Hematopoietic multipotent progenitor cell treated with erythropoietin and hydrocortisone succinate and interleukin-3 and kit ligand, for 8 days (in vitro differentiated cells): Measurements from ENCODE around the gene ZBTB44.

Experiments used
- DNase-seq: peaks from one replicate; pipeline ENCODE4 v3.0.0-alpha.2; 2015

The ZBTB44 gene

DNA sequence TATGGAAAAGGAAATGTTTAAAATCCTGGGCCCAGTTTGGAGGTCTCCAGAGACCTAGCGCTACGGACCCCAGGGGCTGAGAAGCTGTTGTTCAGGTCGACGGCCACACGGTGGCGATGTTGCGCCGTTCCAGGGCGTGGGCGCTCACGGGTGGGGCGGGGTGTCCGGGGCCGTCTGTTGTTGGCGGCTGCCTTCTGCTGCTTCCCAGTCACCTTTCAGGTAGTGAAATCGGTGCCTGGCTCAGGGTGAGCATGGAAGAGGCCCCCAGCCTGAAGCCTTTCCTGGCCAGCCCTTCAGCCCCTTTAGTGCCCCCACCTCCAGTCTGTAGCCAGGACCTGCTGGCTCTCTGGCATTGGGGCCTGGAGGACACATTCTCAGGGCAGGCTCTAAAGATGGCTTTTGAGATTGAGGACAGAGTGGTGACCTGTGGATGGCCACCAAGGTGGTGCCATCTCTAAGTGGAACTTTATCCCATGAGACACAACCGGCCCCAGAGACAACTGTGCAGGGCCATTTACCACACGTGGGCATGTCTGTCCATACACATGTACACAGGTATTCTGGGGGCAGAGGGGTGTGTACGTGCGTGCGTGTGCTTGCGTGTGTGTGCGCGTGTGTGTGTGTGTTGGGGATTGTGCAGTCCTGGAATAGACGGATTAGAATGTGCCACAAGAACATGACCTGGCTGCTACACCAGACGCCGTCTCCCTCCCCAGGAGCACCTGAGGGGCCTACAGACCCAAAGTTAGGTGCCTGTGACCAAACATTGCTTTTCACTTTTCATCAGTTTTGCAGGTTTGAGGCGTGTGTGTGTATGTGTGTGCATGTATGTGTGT, 101.4 kb downstream of the ZBTB44 start:
- peak; percentile 45 for DNase-seq

DNA sequence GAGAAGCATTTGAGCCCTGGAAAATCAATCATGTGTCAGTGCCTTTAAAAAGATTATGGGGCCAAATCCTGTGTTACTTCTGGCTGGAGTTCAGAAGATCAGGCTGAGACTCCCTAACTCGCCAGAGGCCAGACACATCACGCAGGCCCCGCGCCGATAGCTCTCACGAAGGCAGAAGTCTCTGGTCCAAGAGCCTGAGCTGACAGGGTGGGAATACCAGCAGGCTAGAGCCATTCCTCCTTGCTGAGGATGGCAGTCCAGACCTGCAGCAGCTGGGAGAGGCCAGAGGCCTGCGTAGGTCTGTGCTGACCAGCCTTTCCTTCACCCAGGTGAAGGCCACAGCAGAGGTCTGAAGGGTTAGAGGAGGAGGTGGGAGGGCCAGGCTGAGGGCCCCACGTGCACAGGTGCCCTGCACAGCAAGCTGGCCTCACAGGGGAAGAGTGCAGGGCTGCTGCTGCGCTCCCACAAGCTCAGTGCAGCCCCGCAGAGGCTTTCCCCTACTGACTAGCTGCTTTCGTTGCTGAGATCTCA, 102.2 kb downstream of the ZBTB44 start:
- DNase-seq, result no peak

DNA sequence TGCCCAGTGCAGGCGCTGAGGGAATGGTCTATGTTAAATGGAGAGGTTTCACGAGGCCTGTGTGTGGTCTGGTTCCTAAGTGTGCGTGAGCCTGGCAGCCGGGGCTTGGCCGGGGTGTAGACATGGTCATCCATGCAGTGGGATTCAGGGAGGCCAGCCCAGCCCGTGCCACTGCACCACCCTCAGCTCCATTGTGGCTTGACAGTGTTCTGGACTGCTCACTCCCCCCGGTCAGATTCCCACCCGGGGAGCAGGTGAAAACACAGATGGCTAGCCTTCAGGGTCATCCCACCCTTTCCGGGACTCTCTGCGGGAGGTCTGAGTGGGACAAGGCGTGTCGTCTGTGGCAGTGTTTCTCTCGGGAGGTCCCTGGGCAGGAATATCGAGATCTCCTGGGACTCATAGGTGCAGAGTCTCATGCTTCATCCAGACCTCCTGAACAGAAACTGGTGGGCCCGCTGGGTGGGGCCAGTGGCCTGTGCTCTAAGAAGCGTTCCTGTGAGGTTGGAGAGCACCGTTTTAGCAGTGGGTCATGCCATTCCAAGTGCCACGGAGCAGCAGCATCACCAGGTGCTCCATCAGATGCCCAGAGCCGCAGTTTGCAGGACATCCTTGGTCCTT, 102.8 kb downstream of the ZBTB44 start:
- no peak for DNase-seq

DNA sequence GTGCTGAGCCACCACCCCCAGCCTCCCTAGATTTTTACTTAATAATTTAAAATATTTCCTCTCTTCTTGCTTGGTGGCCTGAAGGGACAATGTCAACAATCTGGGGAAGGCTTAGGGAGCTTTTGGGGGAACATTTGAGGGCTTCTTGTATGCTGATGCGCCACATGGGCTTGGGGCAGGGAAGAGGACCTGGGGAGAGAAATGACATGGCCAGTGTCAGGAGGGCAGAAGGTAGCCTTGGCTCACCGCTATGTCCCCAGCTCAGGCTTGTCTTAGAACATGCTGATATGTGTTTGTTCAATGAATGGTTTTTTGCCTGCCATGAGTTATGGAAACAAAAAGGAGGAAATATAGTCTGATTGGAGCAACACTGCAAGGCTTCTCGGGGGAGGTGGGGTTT, 103.6 kb downstream of the ZBTB44 start:
- no peak for DNase-seq

DNA sequence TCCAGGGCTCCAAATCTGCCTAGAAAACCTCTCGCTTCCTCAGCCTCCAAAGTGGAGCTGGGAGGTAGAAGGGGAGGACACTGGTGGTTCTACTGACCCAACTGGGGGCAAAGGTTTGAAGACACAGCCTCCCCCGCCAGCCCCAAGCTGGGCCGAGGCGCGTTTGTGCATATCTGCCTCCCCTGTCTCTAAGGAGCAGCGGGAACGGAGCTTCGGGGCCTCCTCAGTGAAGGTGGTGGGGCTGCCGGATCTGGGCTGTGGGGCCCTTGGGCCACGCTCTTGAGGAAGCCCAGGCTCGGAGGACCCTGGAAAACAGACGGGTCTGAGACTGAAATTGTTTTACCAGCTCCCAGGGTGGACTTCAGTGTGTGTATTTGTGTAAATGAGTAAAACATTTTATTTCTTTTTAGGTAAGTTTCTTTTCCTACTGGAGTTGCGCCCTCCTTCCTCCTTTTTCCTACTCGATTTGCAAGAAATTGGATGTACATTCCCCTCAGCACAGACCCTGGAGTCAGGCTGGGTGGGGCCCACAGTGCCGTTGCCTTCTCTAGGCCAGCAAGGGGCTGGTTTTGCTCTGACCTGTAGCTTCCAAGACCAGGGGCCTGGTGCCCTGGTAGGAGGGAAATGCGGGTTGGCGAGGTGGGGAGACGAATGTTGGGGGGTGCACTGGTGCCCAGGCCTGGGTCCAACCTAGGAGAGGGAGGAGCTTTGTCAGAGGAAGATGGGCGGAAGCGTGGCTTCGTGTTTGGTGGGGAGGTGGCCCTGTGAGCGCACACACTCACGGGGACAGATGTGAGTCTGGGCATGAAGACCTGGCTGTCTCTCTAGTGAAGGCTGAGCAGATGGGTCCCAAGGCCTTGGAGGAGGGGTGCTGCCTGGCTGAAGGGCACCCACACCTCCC, 104.5 kb downstream of the ZBTB44 start:
- DNase-seq, result no peak

DNA sequence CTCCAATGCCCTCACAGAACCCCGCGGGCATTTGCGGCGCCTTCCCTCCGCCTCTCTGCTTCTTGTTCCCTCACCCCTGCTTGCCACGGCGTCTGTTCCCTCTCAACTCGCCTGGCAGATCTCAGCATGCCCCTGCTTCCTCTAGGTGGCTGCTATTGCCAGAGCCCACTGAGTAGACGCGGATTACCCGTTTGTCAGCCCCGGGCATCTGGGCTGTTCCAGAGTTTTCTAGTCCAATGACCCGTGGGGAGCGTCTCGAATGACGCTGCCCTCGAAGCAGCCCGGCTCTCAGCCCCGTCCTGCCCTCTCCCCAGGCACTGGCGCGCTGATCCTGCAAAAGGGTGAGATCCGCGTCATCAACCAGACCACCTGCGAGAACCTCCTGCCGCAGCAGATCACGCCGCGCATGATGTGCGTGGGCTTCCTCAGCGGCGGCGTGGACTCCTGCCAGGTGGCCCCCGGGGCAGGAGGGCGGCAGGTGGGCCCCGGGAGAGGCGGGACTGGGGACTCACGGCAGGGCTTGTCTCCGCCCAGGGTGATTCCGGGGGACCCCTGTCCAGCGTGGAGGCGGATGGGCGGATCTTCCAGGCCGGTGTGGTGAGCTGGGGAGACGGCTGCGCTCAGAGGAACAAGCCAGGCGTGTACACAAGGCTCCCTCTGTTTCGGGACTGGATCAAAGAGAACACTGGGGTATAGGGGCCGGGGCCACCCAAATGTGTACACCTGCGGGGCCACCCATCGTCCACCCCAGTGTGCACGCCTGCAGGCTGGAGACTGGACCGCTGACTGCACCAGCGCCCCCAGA, 105.4 kb downstream of the ZBTB44 start:
- no peak for DNase-seq

DNA sequence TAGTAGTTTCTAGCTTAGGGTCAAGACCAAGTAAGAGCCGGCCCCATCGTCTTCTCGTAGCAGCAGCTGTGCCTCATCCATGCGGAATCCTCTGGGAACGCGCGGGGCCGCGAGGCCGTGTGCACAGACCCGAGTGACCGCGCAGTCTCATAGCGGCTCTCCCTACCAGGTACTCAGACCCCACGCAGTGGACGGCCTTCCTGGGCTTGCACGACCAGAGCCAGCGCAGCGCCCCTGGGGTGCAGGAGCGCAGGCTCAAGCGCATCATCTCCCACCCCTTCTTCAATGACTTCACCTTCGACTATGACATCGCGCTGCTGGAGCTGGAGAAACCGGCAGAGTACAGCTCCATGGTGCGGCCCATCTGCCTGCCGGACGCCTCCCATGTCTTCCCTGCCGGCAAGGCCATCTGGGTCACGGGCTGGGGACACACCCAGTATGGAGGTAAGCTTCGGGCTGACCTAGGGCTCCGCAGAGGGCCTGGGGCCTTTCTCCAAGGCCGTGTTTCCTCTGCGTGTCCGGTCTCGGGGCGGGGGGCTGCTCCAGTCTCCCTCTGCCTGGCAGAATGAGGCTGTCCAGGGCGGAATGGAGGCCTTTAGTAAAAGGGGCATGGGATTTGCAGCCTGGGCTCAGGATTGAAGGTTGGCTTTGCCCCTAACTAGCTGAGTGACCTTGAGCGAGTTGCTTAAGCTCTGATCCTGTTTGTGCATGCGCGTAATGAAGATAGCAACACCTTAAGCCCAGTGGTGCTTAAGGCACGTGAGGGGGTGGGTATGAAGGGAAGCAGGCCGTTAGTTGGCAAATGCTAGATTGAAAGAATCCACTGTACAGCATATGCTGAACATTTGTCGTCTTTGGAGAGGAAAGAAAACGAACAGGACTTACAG, 106.2 kb downstream of the ZBTB44 start:
- DNase-seq, result no peak

DNA sequence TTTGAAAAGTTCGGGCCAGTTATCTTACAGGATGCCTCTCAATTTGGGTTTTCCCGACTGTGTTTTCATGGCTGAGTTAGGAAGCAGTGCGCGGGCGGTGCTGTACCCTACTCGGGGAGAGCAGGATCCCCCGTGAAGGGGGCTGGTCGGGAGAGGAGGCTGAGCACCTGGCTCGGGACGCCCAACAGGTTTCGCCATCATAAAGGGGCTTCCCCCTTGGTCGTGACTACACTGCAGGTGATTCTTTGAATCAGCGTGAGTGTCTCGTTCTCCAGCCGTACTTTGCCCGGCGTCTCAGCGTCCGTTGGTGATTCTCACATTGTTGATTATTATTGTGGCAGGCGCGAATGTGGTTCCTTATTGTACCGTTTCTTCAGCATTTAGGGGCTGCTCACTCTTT, 108.6 kb downstream of the ZBTB44 start:
- no peak for DNase-seq

DNA sequence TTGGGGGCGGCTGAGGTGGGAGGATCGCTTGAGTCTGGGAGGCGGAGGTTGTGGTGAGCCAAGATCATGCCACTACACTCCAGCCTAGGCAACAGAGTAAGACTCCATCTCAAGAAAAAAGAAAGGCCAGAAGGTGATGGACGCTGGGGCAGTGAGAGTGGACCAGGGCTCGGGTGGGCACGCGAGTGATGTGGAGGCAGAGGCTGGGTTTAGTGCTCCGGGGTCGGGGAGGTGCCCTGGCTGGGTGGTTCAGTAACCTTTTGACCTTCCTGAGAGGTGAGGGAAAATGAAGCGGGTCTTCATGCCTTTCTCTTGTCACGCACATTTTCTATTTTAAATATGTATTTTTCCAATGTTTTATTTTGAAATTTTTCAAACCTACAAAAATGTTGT, 110.0 kb downstream of the ZBTB44 start:
- DNase-seq, result no peak

DNA sequence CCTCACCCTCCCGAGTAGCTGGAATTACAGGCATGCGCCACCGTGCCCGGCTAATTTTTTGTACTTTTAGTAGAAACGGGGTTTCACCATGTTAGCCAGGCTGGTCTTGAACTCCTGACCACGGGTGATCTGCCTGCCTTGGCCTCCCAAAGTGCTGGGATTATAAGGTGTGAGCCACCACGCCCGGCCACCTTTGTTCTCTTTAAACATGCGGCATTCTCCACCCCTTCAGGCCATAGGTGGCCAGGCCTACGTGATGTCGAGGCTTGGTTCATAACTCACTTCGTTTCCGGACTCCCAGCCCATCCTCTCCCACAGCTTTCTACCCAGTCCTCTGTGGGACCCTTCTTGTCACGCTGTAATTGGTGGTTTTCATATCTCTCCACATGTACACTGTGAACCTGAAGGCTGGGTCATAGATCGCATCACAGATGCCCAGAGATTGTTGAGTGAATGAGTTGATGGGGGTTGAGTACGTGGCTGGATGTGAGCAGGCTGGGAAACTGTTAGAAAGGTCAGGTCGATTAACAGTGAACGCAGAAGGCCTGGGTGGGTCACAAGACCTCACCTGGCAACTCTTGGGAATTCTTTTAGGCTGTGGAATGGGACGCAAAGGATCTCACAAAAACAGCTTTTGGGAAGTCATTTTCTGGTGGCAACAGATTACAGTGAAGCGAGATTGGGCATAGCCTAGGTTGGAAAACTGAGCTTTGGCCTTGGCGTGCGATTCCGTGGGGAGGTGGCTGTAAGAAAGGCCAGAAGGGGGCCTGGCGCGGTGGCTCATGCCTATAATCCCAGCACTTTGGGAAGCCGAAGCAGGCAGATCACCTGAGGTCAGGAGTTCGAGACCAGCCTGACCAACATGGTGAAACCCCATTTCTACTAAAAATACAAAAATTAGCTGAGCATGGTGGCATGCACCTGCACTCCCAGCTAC, 110.7 kb downstream of the ZBTB44 start:
- DNase-seq, result no peak

DNA sequence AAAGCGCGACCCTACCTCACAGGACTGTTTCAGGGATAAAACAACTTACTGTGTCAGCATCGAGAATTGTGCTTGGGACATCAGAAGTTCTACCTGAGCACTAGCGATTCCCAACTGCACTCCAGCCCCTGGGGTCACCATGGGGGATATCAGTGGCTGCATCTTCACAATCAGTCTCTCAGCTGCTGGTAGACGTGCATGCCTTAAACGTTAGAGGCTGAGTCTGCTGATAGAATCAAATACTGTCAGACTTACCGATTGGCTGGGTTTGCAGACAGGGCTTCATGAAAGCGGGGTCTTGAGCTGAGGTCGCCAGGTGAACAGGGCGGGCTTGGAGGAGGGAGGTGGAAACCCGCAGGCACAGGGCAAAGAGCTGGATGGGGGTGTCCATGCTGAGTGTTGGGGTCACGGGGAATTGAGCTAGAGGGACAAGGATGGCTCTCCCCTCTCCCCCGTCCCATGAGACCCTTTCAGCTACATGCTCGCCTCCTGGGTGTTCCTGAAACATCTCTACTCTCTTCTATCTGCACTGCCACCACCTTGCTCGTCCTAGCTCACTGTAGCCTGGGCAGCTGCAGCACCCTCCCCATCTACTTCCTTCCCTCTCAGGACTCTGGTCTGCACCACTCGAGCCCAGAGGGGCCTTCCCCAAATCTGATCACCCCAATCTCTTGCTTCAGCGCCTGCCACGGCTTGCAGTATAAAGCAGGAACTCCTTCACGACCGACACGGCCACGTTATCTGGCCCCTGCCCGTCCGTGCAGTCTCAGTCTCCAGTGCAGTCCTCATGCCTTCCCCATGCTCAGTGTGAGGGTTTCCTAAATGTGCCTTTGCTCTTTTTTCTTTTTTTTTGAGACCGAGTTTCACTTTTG, 111.7 kb downstream of the ZBTB44 start:
- DNase-seq, result no peak

DNA sequence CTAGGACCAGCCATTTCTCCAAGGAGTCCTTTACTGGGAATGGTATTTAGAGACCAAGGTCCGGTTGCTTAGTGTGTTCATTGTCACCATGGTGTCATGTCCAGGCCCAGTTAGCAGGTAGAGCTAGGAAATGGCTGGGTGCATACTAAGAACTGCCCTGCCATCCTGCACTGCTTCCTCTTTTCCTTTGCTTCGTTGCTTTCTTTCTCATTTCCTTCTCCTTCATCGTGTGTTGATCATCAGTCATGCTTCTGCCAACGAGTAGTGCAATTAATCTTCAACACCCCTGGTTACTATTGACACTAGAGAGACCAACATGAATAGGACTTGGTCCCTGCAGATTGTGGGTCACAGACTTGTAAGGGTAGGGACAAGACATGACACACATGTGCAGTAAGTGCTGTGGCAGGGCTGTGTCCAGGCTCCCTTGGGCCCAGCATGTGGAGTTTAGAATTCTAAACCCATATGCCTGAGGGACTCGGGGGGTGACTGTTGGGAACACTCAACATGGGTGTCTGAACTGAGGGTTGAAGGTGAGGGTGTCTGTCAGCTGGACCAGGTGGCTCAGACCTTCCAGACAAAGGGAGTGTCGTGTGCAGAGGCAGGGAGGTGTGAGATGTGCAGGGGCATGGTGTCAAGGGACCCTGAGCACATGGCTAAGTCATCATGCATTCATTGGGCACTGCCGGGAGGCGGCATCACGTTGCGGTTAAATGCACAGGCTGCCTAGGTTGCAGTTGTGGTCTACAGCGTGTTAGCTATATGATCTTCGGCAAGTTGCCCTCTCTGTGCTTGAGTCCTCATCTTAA, 112.5 kb downstream of the ZBTB44 start:
- DNase-seq, result no peak

DNA sequence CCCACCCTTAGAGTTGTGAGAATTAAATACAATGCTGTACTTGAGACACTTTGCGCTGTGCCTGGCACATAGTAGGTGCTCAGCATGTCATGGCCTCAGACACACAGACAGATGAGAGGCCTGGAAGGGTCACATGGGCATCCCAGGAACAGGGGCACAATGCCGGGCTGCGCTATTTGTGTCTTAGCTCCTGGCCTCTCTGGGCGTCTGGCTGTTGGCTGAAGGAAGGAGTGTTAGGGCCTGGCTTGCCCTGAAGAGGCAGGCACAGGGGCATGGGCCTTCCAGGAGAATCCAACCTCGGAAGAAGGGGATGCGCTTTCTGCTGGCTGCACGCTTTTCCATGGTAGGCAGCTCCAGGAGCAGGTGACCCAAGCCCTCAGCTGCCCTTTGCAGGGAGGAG, 113.7 kb downstream of the ZBTB44 start:
- DNase-seq, result no peak

DNA sequence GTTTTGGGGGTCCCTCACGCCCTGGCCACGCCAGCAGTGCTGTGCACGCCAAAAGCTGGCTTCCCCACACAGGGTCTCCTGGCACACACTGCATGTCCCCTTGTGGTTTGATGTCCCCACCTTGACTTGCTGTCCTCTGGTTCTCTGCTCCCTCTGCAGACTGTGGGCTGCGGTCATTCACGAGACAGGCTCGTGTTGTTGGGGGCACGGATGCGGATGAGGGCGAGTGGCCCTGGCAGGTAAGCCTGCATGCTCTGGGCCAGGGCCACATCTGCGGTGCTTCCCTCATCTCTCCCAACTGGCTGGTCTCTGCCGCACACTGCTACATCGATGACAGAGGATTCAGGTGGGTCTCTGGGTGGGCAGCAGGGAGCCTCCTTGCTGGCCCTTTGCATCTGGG, 114.9 kb downstream of the ZBTB44 start:
- no peak for DNase-seq

DNA sequence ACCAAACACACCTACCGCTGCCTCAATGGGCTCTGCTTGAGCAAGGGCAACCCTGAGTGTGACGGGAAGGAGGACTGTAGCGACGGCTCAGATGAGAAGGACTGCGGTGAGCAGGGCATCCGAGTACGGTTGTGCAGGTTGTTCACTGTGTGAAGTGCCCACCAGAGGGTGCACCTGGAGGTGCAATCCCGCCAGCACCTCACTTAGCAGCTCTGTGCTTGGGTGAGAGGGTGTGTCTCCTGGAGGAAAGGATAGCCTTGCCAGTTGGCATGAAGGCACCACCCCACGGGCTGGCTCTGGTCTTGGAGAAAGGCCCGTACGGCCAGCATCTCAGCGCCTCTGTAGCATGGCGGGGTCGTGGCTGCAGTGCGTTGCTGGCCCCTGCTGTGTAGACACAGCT, 115.8 kb downstream of the ZBTB44 start:
- no peak for DNase-seq

DNA sequence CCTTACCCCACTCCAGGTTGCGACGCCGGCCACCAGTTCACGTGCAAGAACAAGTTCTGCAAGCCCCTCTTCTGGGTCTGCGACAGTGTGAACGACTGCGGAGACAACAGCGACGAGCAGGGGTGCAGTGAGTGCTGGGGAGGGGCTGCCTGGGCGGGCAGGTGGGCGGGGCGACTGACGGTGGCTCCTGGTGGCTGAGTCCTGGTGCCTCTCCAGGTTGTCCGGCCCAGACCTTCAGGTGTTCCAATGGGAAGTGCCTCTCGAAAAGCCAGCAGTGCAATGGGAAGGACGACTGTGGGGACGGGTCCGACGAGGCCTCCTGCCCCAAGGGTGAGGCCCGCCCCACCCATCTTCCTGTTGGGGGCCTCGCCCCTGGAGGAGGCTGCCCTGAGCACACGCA, 116.4 kb downstream of the ZBTB44 start:
- no peak for DNase-seq

DNA sequence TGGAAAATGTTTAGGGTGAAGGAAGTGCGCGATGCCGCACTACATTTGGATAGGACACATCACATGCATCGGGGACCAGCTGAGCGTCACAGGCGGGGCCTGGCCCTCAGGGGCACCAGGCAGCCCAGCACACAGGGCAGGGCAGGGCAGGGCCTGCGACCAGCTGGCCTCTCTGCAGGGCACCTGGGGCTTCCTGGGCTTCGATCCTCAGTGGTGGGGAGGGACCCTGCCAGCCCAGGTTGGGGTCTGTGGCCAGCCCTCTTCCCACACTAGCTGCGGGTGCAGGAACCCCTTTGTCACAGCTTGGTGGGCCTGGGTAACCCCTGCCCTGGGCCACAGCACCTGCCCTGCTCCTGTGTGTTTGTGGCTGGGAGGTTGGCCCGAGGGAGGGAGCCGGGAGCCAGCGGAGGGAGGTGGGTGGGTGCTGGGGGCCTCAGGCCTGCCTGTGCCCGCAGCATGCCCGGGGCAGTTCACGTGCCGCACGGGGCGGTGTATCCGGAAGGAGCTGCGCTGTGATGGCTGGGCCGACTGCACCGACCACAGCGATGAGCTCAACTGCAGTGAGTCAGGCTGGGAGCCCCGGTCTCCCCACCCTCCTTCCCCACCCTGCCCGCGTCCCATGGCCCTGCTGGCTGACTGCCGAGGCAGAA, 117.2 kb downstream of the ZBTB44 start:
- DNase-seq, result no peak
